K562 (cell line): Measurements from ENCODE around the gene EEF2K. TPM values are rescaled to one million over a fixed set of nuclear protein-coding genes. Genes with fewer than 3 reads are reported as not detected.
A peak's percentile ranks its signal among the peaks of the same experiment; 100 is the strongest.

ENCODE experiments used
- BHLHE40 ChIP-seq: IDR thresholded peaks from 2 replicates; pipeline ENCODE4 v1.6.1; 2011; ENCODE audit warnings: low read length, improper control_type of control experiment
- DPF2 ChIP-seq: fragments of 450-650 bp; IDR thresholded peaks from 2 replicates; pipeline ENCODE4 v1.6.1; 2016
- E2F1 ChIP-seq: sonication (generic); formaldehyde crosslinking; IDR thresholded peaks from 2 replicates; pipeline ENCODE4 v1.8.1; 2023; ENCODE audit warnings: mild to moderate bottlenecking, missing genetic modification reagents, moderate library complexity
- E2F5 ChIP-seq: sonication (generic); formaldehyde crosslinking; IDR thresholded peaks from 2 replicates; pipeline ENCODE4 v1.8.0; 2022; ENCODE audit warnings: mild to moderate bottlenecking, missing genetic modification reagents
- FOSL1 ChIP-seq: fragments of 200-800 bp; sonication (Bioruptor generic); conservative IDR thresholded peaks from 2 replicates; pipeline ENCODE4 v1.6.1; 2016; ENCODE audit warnings: missing genetic modification characterization, missing compliant biosample characterization
- GTF3C2 ChIP-seq: IDR thresholded peaks from 3 replicates; pipeline ENCODE4 v1.6.1; 2011; ENCODE audit warnings: borderline replicate concordance, mild to moderate bottlenecking, moderate library complexity; ENCODE audit not compliant: insufficient read length; ENCODE audit errors: extremely low read depth
- HCFC1 ChIP-seq: IDR thresholded peaks from 2 replicates; pipeline ENCODE4 v1.6.1; 2012; ENCODE audit warnings: low read depth, low read length, improper control_type of control experiment
- KLF16 ChIP-seq: IDR thresholded peaks from 2 replicates; pipeline ENCODE4 v1.6.1; 2016; ENCODE audit warnings: antibody characterized with exemption
- MAFK ChIP-seq: IDR thresholded peaks from 2 replicates; pipeline ENCODE4 v1.6.1; 2011; ENCODE audit warnings: low read length, improper control_type of control experiment
- NFRKB ChIP-seq: fragments of 450-650 bp; IDR thresholded peaks from 2 replicates; pipeline ENCODE4 v1.6.1; 2016; ENCODE audit warnings: low read depth
- PHF8 ChIP-seq: fragments of 200-600 bp; sonication (generic); IDR thresholded peaks from 2 replicates; pipeline ENCODE4 v1.6.1; 2012; ENCODE audit warnings: mixed run types, mild to moderate bottlenecking, inconsistent platforms, low read length, moderate library complexity, borderline replicate concordance
- POLR3A ChIP-seq: IDR thresholded peaks from 2 replicates; pipeline ENCODE4 v1.6.1; 2011; ENCODE audit warnings: borderline replicate concordance, mild to moderate bottlenecking, moderate library complexity; ENCODE audit not compliant: insufficient read length, insufficient read depth; ENCODE audit errors: extremely low read depth
- POLR3G ChIP-seq: IDR thresholded peaks from 2 replicates; pipeline ENCODE4 v1.6.1; 2011; ENCODE audit not compliant: insufficient read length, insufficient replicate concordance; ENCODE audit errors: extremely low read depth
- RCOR1 ChIP-seq, 2 experiments: IDR thresholded peaks; 2 replicates each; pipeline ENCODE4 v1.6.1; 2012; ENCODE audit warnings: low read depth in 2 of 2, low read length in 2 of 2, borderline replicate concordance in 1 of 2, improper control_type of control experiment in 1 of 2
- SREBF1 ChIP-seq: fragments of 150-350 bp; IDR thresholded peaks from 2 replicates; pipeline ENCODE4 v1.6.1; 2014; ENCODE audit warnings: antibody characterized with exemption, low read depth, low read length, borderline replicate concordance
- TBP ChIP-seq: optimal IDR thresholded peaks from 2 replicates; pipeline ENCODE3; 2011; ENCODE audit warnings: low read depth, low read length, improper control_type of control experiment
- TEAD4 ChIP-seq, 2 experiments: sonication (generic) in 1 of 2; formaldehyde crosslinking in 1 of 2; IDR thresholded peaks; 2 replicates each; pipeline versions ENCODE4 v1.6.1 to v1.8.0; 2012 to 2022; ENCODE audit warnings: borderline replicate concordance in 1 of 2, inconsistent platforms in 1 of 2, low read length in 1 of 2, mild to moderate bottlenecking in 1 of 2, missing genetic modification reagents in 1 of 2
- ZBTB8A ChIP-seq: fragments of 450-650 bp; IDR thresholded peaks from 2 replicates; pipeline ENCODE4 v1.6.1; 2018; ENCODE audit warnings: mild to moderate bottlenecking, moderate library complexity; ENCODE audit not compliant: partially characterized antibody
- ZNF384 ChIP-seq: IDR thresholded peaks from 2 replicates; pipeline ENCODE4 v1.6.1; 2012; ENCODE audit warnings: low read depth, low read length, improper control_type of control experiment
- ZNF583 ChIP-seq: fragments of 250-450 bp; sonication (Bioruptor Pico); IDR thresholded peaks from 2 replicates; pipeline ENCODE4 v1.4.0; 2020
- ZNF655 ChIP-seq: fragments of 250-450 bp; sonication (Bioruptor Pico); IDR thresholded peaks from 2 replicates; pipeline ENCODE4 v1.5.0; 2021
- ZNF75A ChIP-seq: fragments of 450-650 bp; formaldehyde crosslinking; IDR thresholded peaks from 2 replicates; pipeline ENCODE4 v1.4.0; 2020; ENCODE audit warnings: mild to moderate bottlenecking
- ZNF785 ChIP-seq: fragments of 250-450 bp; sonication (Bioruptor Pico); IDR thresholded peaks from 2 replicates; pipeline ENCODE4 v1.4.0; 2020; ENCODE audit warnings: mild to moderate bottlenecking
- polyA plus RNA-seq, 8 experiments: library from polyadenylated mRNA; depleted of rRNA in 4 of 8; stranded (reverse) in 5 of 8; unstranded in 3 of 8; fragments of >200 nt; fragmentation: Nextera tagmentation in 2 of 8; fragmentation: Illumina TruSeq in 1 of 8; extraction: Ambion mirVana in 2 of 8; extraction: Trizol in 1 of 8; gene quantifications; 2 replicates each; pipeline versions ENCODE4 v1.2.1 to v1.2.3, GENCODE V29; 2011 to 2014; ENCODE audit warnings: inconsistent platforms in 1 of 8, missing spikeins in 1 of 8
- total RNA-seq, 7 experiments: library from RNA; depleted of rRNA in 6 of 7; stranded (reverse); fragments of >200 nt in 6 of 7; fragmentation: Illumina TruSeq in 2 of 7; extraction: Trizol in 2 of 7; gene quantifications; 2 replicates each; pipeline versions ENCODE4 v1.2.1 to v1.2.3, GENCODE V29; 2011 to 2021; ENCODE audit warnings: low replicate concordance in 1 of 7

EEF2K gene
- total and polyA plus RNA-seq, 9 of the 15 experiments (the other 6 are each of a cell fraction or from before 2014, with no cell fraction given) = 3.0 to 35.2 (median 12.2) TPM

- no peak for TF ChIP-seq E2F5 (CRISPR knock-in tag)
- peak; percentile 90; the same call in 1 of the 2 replicates for TF ChIP-seq NFRKB
- TF ChIP-seq POLR3G = no peak
- TF ChIP-seq MAFK = no peak
- no peak for TF ChIP-seq HCFC1
- no peak for TF ChIP-seq ZNF785 (CRISPR knock-in tag)
- no peak for TF ChIP-seq ZNF384
- TF ChIP-seq GTF3C2 = no peak
- TF ChIP-seq ZNF583 = no peak
- no peak for TF ChIP-seq KLF16
- no peak for TF ChIP-seq BHLHE40
- TF ChIP-seq TBP = peak; percentile 80
- TF ChIP-seq RCOR1 (IDR thresholded peaks at IDR 0.05; ENCODE audit: borderline replicate concordance in 1 of 2, low read depth in 2 of 2, low read length in 2 of 2) = no peak
- peak; percentile 52; the same call in 1 of the 2 replicates for TF ChIP-seq PHF8
- TF ChIP-seq TEAD4 (IDR thresholded peaks at IDR 0.05; ENCODE audit: low read length) = no peak
- TF ChIP-seq TEAD4 (CRISPR knock-in tag; IDR thresholded peaks at IDR 0.05; ENCODE audit: borderline replicate concordance) = no peak
- TF ChIP-seq FOSL1 (tag) = peak; percentile 42; the same call in 1 of the 2 replicates
- peak; percentile 68; the same call in 1 of the 2 replicates for TF ChIP-seq DPF2
- no peak for TF ChIP-seq ZNF75A (CRISPR knock-in tag)
- no peak for TF ChIP-seq E2F1 (CRISPR knock-in tag)
- no peak for TF ChIP-seq SREBF1
- no peak for TF ChIP-seq ZBTB8A
- TF ChIP-seq ZNF655 (CRISPR knock-in tag) = no peak
- TF ChIP-seq POLR3A = no peak
Observed at GRCh38 chr16:22191532-22192260, 14.4 kb upstream of the EEF2K start (continued).
